ENCODE measurements around the gene VPS37C. TPM values are rescaled to one million over a fixed set of nuclear protein-coding genes. Genes with fewer than 3 reads are reported as not detected.

Gene VPS37C
- total and polyA plus RNA-seq, 9 of the 15 experiments (the other 6 are each of a cell fraction or from before 2014, with no cell fraction given) = 0.62 to 29.8 (median 11.5) TPM

GRCh38 chr11:61133145-61133544, 28.1 kb downstream of the VPS37C start:
- H3K9me1 ChIP-seq (ENCODE audit: control insufficient read depth, insufficient read depth, low read length) = peaks cover 6% of the 10 kb centered on the region
- no peak overlapping the region for H3K4me3 ChIP-seq
- H4K20me1 ChIP-seq (replicated peaks; ENCODE audit: control insufficient read depth, insufficient read depth, low read length) = peaks cover 5% of the 10 kb centered on the region; the same call in 1 of the 2 replicates
- H3K4me1 ChIP-seq (replicated peaks in 1 of 2; ENCODE audit: control insufficient read depth in 2 of 2, insufficient read depth in 2 of 2, low read length in 2 of 2) = peaks cover 0 to 11% of the 10 kb centered on the region in 2 experiments; a peak in 2 of 5 replicates
- H3K27me3 ChIP-seq (ENCODE audit: control insufficient read depth in 2 of 2, insufficient read depth in 2 of 2, low read length in 2 of 2) = no peaks in the 10 kb centered on the region
- in situ Hi-C loops (cut with MboI) = no loop called here
- H3K9ac ChIP-seq (ENCODE audit: insufficient read depth in 1 of 2, low read depth in 2 of 2, low read length in 2 of 2) = no peak overlapping the region
- DNase-seq (ENCODE audit: extremely low read depth in 1 of 4, low spot score in 3 of 4) (no peak), ATAC-seq (no peak), FAIRE-seq (no peak)
- no peak overlapping the region for H3K27ac ChIP-seq (ENCODE audit: extremely low read depth, low read depth, low read length)
- H3K79me2 ChIP-seq (ENCODE audit: control insufficient read depth, insufficient read depth, low read length) = no peaks in the 10 kb centered on the region
- H3K9me3 ChIP-seq (replicated peaks; ENCODE audit: control insufficient read depth, insufficient read depth, low read depth, low read length) = no peaks in the 10 kb centered on the region
- ChIA-PET CTCF (ENCODE audit: low intra/inter-chr PET ratio) (no interaction called here), POLR2A (interaction anchor here (0.8 kb wide), 1 partner anchor 38 kb away, joined by 3 read pairs; no protein-coding TSS in a partner anchor)
- no peak overlapping the region for H3K4me2 ChIP-seq (ENCODE audit: insufficient read depth, low read length)
- no peak overlapping the region for H2AFZ ChIP-seq (ENCODE audit: low read depth, low read length)
- intact Hi-C loops (cut with micrococcal nuclease) = loop anchor here (5.0 kb wide), 1 partner anchor 254 kb away; no protein-coding TSS in a partner anchor
- peaks cover 29% of the 10 kb centered on the region; the same call in 2 of the 3 replicates for H3K36me3 ChIP-seq (ENCODE audit: control insufficient read depth, insufficient read depth, low read length)
- no peak for TF ChIP-seq HDAC3 (IDR thresholded peaks at IDR 0.05; ENCODE audit: borderline replicate concordance, partially characterized antibody)
- no peak for TF ChIP-seq TOE1 (IDR thresholded peaks at IDR 0.05; ENCODE audit: borderline replicate concordance)
- no peak for TF ChIP-seq TOE1 (CRISPR knock-in tag; IDR thresholded peaks at IDR 0.05; ENCODE audit: borderline replicate concordance, low read depth)
- no peak for TF ChIP-seq ESRRB (CRISPR knock-in tag; IDR thresholded peaks at IDR 0.05; ENCODE audit: borderline replicate concordance)
- TF ChIP-seq NR2F6 (CRISPR knock-in tag; IDR thresholded peaks at IDR 0.05) = no peak
- TF ChIP-seq THAP12 (CRISPR knock-in tag; IDR thresholded peaks at IDR 0.05) = no peak
- BruUV-seq (replicated peaks) = no TSS peak
- WGBS (ENCODE audit: insufficient coverage, low coverage, missing lambda C conversion rate) = 65% methylated on average over 6 of the region's 7 CpGs
